ENCODE measurements around the gene ATR. TPM values are rescaled to one million over a fixed set of nuclear protein-coding genes. Genes with fewer than 3 reads are reported as not detected.
A peak's percentile ranks its signal among the peaks of the same experiment; 100 is the strongest.

Gene ATR
- total RNA-seq, 2 experiments from 2014 or later: 29.0 to 29.5 TPM

DNA sequence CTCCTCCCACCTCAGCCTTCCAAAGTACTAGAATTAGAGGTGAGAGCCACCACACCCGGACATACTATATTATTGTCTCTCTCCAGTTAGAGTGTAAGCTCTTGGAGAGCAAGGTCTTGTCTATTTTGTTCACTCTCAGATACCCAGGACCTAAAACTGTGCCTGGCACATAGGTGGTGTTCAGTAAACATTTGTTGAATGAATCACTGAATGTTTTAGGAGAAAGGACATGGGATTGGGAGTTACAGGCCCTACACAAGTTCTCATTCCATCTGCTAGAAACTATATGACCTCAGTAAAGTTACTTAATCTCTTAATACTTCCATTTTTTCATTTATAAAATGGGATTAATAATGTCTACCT is 1.5 kb upstream of the ATR start:
- ChIA-PET POLR2A (interaction anchor here (1.4 to 3.7 kb wide), 4 partner anchors 10 to 422 kb away, joined by 3 to 73 read pairs (median 6); partner anchors contain the start of genes TRPC1 and U2SURP), CTCF (no interaction called here)
- DNase-seq (no peak), ATAC-seq (ENCODE audit: poor library complexity) (no peak)
- Histone ChIP-seq H3K27ac (ENCODE audit: low read depth in 1 of 2, low read length in 2 of 2) (no peak overlapping the region), H3K4me1 (ENCODE audit: insufficient read depth, low read length) (peaks cover 15% of the 10 kb centered on the region), H3K4me3 (ENCODE audit: low read length) (no peak overlapping the region), H3K9me3 (ENCODE audit: control insufficient read depth in 1 of 2, insufficient read depth in 1 of 2, low read length in 2 of 2) (no peaks in the 10 kb centered on the region), H3K36me3 (ENCODE audit: insufficient read depth, low read length) (peaks cover 2% of the 10 kb centered on the region), H3K27me3 (ENCODE audit: control insufficient read depth in 1 of 2, insufficient read depth in 2 of 2, low read length in 2 of 2) (no peaks in the 10 kb centered on the region)
- no peaks in the 10 kb centered on the region for H3K9me3 Mint-ChIP-seq
- peaks cover 11% of the 10 kb centered on the region for H3K27me3 Mint-ChIP-seq
- peak overlapping the region; percentile 97 for H3K27ac Mint-ChIP-seq
- intact Hi-C loops (cut with DNase I, micrococcal nuclease): loop anchor here in 1 of 2 experiments (2.0 to 10.0 kb wide), 5 partner anchors 15 to 1385 kb away; no protein-coding TSS in a partner anchor
- H3K4me3 Mint-ChIP-seq: peak overlapping the region; percentile 99
- peaks cover 51% of the 10 kb centered on the region for H3K4me1 Mint-ChIP-seq (ENCODE audit: low read depth)
- TF ChIP-seq, protein P1, sequence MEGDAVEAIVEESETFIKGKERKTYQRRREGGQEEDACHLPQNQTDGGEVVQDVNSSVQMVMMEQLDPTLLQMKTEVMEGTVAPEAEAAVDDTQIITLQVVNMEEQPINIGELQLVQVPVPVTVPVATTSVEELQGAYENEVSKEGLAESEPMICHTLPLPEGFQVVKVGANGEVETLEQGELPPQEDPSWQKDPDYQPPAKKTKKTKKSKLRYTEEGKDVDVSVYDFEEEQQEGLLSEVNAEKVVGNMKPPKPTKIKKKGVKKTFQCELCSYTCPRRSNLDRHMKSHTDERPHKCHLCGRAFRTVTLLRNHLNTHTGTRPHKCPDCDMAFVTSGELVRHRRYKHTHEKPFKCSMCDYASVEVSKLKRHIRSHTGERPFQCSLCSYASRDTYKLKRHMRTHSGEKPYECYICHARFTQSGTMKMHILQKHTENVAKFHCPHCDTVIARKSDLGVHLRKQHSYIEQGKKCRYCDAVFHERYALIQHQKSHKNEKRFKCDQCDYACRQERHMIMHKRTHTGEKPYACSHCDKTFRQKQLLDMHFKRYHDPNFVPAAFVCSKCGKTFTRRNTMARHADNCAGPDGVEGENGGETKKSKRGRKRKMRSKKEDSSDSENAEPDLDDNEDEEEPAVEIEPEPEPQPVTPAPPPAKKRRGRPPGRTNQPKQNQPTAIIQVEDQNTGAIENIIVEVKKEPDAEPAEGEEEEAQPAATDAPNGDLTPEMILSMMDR (IDR thresholded peaks at IDR 0.05): no peak
- peaks cover 21% of the 10 kb centered on the region for H3K36me3 Mint-ChIP-seq (ENCODE audit: low read depth)

DNA sequence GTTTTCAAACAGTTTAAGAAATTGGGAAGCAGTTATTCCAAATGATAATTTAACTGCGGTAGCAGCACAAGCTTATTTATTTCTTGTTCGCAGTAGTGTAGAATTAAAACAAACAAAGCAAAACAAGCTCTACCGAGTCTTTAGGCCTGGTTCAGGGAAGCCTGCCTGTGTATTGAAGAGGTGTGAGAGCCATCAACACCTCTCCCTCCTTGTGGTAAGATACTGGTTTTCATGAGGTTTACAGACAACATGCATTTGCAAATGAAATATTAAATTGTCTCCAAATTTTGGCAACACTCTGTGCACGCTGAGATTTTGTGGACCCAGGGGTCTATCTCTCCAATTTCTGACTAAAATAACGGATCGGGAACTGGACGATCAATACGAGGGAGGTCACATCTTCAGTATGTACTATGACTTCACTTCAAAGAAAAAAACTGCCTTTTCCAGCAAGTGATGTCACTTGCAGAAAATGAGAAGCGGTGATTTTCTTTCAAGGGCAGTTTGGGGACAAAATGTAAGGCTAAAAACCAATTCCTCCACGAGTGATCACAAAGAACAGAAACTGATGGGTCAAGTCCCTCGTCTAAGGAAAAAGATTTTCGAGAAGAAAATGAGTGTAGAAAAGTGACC is 721 bp downstream of the ATR start:
- peak in 3 of 14 experiments; percentile 28 to 34 (median 30) for DNase-seq
- TF ChIP-seq, protein P1 (IDR thresholded peaks at IDR 0.05): no peak

GRCh38 chr3:142576792-142577191 is 1.7 kb downstream of the ATR start:
- no peaks in the 10 kb centered on the region for H3K9me3 ChIP-seq (ENCODE audit: control insufficient read depth in 1 of 2, insufficient read depth in 1 of 2, low read length in 2 of 2)
- no peak overlapping the region for H3K4me3 ChIP-seq (ENCODE audit: low read length)
- no peaks in the 10 kb centered on the region for H3K27me3 Mint-ChIP-seq
- H3K4me3 Mint-ChIP-seq: peak overlapping the region; percentile 99
- ATAC-seq (ENCODE audit: poor library complexity) (no peak), DNase-seq (no peak)
- ChIA-PET POLR2A (interaction anchor here (0.8 to 3.7 kb wide), 3 partner anchors 19 to 425 kb away, joined by 3 to 73 read pairs (median 59); partner anchors contain the start of genes PLS1 and U2SURP), CTCF (interaction anchor here (1.4 to 1.5 kb wide), 2 partner anchors 10 to 12 kb away, joined by 7 read pairs; no protein-coding TSS in a partner anchor)
- peaks cover 5% of the 10 kb centered on the region for H3K36me3 ChIP-seq (ENCODE audit: insufficient read depth, low read length)
- intact Hi-C loops (cut with DNase I, micrococcal nuclease): loop anchor here (2.0 to 5.0 kb wide), 4 partner anchors 126 to 426 kb away; partner anchors contain the start of genes TRPC1 (in 1 of the 2), U2SURP (in 1 of the 2) and XRN1 (in 1 of the 2)
- peaks cover 32% of the 10 kb centered on the region for H3K36me3 Mint-ChIP-seq (ENCODE audit: low read depth)
- peak overlapping the region; percentile 97 for H3K27ac Mint-ChIP-seq
- H3K27ac ChIP-seq (ENCODE audit: low read depth in 1 of 2, low read length in 2 of 2): no peak overlapping the region
- TF ChIP-seq, protein P1 (IDR thresholded peaks at IDR 0.05): no peak
- peaks cover 15% of the 10 kb centered on the region for H3K4me1 ChIP-seq (ENCODE audit: insufficient read depth, low read length)
- no peaks in the 10 kb centered on the region for H3K9me3 Mint-ChIP-seq
- H3K27me3 ChIP-seq (ENCODE audit: control insufficient read depth in 1 of 2, insufficient read depth in 2 of 2, low read length in 2 of 2): no peaks in the 10 kb centered on the region
- H3K4me1 Mint-ChIP-seq (ENCODE audit: low read depth): peaks cover 70% of the 10 kb centered on the region

More for the DNA sequence above, 721 bp downstream of the ATR start:
- Mint-ChIP-seq H3K36me3 (ENCODE audit: low read depth) (peaks cover 27% of the 10 kb centered on the region), H3K9me3 (no peaks in the 10 kb centered on the region), H3K27me3 (peaks cover 2% of the 10 kb centered on the region), H3K4me3 (peak overlapping the region; percentile 99), H3K4me1 (ENCODE audit: low read depth) (peaks cover 66% of the 10 kb centered on the region), H3K27ac (peak overlapping the region; percentile 97)
- Histone ChIP-seq H3K9me3 (ENCODE audit: control insufficient read depth in 1 of 2, insufficient read depth in 1 of 2, low read length in 2 of 2) (no peaks in the 10 kb centered on the region), H3K4me3 (ENCODE audit: low read length) (peak overlapping the region; percentile 95), H3K4me1 (ENCODE audit: insufficient read depth, low read length) (peaks cover 15% of the 10 kb centered on the region), H3K27me3 (ENCODE audit: control insufficient read depth in 1 of 2, insufficient read depth in 2 of 2, low read length in 2 of 2) (no peaks in the 10 kb centered on the region), H3K27ac (ENCODE audit: low read depth in 1 of 2, low read length in 2 of 2) (peak overlapping the region; percentile 90 to 93), H3K36me3 (ENCODE audit: insufficient read depth, low read length) (peaks cover 4% of the 10 kb centered on the region)
- no peak for ATAC-seq (ENCODE audit: poor library complexity)
- intact Hi-C loops (cut with DNase I, micrococcal nuclease): loop anchor here (1.0 to 5.0 kb wide), 6 partner anchors 18 to 424 kb away; partner anchors contain the start of genes TRPC1 (in 2 of the 2), PLS1 (in 1 of the 2), U2SURP (in 1 of the 2) and XRN1 (in 1 of the 2)
- CTCF ChIA-PET: interaction anchor here (0.9 to 1.5 kb wide), 5 partner anchors 9 to 435 kb away, joined by 3 to 7 read pairs (median 3); no protein-coding TSS in a partner anchor
- POLR2A ChIA-PET: interaction anchor here (0.6 to 3.7 kb wide), 16 partner anchors 9 to 1395 kb away, joined by 3 to 73 read pairs (median 4); partner anchors contain the start of genes DIPK2A, PLS1, PXYLP1 and RASA2
